Prostate gland (tissue), 2 donors: ENCODE data around the gene RILPL1.

Source experiments
- POLR2A ChIP-seq: fragments of 450-650 bp; IDR thresholded peaks from one replicate; pipeline ENCODE4 v1.6.1; 2016; ENCODE audit warnings: antibody characterized with exemption, mild to moderate bottlenecking
- POLR2AphosphoS5 ChIP-seq: sonication (generic); formaldehyde crosslinking; IDR thresholded peaks from one replicate; pipeline ENCODE4 v1.6.1; 2017; ENCODE audit warnings: antibody characterized with exemption
- TF ChIP-seq, protein P1 (sequence below), 4 experiments: fragments of 200-600 bp in 2 of 4; fragments of 450-650 bp in 2 of 4; sonication (generic) in 2 of 4; IDR thresholded peaks; 1 replicate in 3 of 4; 2 replicates in 1 of 4; pipeline ENCODE4 v1.5.1; 2016 to 2019; ENCODE audit warnings: antibody characterized with exemption in 4 of 4, mild to moderate bottlenecking in 2 of 4, moderate library complexity in 2 of 4

DNA sequence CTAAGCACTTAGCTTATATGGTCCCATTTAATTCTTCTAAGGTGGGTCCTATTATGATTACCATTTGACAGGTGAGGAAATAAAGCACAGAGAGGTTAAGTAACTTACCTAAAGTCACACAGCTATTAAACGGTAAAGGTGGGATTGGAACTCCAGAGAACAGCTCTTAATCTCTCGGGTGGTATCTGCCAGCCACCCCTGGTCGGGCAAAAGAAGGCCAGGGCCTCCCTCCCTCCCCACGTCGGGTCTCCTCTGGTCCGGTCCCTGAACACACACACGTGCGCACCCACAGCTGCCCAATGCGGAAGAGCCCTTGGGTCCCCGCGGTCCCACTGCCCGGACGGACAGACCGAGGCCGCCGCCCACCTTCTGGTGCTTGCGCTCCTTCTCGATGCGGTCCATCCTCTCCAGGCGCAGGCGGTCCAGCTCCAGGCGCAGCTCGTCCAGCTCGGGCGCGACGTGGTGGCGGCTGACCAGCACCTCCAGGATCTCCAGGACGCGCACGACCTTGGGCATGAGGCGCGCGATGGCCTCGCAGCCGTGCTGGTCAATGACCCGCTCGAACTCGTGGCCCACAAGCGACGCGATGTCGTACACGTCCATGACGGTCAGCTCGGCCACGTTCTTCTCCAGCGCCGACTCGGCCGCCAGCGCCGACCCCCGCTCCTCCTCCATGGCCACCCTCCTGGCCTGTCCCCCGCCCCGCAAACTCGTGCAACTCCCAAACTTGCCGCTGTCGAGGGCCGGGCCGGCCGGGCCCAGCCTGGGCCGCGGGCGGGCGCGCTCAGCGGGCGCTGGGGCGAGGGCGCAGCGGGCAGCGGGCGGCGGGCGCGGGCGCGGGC lies 490 bp downstream of the RILPL1 start:
- TF ChIP-seq, protein P1, sequence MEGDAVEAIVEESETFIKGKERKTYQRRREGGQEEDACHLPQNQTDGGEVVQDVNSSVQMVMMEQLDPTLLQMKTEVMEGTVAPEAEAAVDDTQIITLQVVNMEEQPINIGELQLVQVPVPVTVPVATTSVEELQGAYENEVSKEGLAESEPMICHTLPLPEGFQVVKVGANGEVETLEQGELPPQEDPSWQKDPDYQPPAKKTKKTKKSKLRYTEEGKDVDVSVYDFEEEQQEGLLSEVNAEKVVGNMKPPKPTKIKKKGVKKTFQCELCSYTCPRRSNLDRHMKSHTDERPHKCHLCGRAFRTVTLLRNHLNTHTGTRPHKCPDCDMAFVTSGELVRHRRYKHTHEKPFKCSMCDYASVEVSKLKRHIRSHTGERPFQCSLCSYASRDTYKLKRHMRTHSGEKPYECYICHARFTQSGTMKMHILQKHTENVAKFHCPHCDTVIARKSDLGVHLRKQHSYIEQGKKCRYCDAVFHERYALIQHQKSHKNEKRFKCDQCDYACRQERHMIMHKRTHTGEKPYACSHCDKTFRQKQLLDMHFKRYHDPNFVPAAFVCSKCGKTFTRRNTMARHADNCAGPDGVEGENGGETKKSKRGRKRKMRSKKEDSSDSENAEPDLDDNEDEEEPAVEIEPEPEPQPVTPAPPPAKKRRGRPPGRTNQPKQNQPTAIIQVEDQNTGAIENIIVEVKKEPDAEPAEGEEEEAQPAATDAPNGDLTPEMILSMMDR (IDR thresholded peaks at IDR 0.05) = no peak
- TF ChIP-seq POLR2AphosphoS5 (no peak), POLR2A (no peak)
